Liver (tissue), 9 donors: ENCODE data around the gene MEG3. TPM values are rescaled to one million over a fixed set of nuclear protein-coding genes. Genes with fewer than 3 reads are reported as not detected.

Source experiments
- DNase-seq: peaks from one replicate; pipeline ENCODE4 v3.0.0-alpha.2; 2017; ENCODE audit warnings: low spot score
- H3K27ac ChIP-seq, 2 donors: one replicate each; pipeline ENCODE4 v1.7.0; 2013; ENCODE audit warnings: inconsistent platforms in 2 of 2, low read length in 2 of 2, control low read depth in 1 of 2, low read depth in 1 of 2, mild to moderate bottlenecking in 1 of 2
- H3K27me3 ChIP-seq, 4 donors: one replicate each; pipeline versions ENCODE4 v1.6.1 to v1.7.0; 2013; ENCODE audit warnings: low read length in 3 of 4, inconsistent platforms in 1 of 4, mild to moderate bottlenecking in 1 of 4, moderate library complexity in 1 of 4; ENCODE audit not compliant: control insufficient read depth in 4 of 4, insufficient read depth in 4 of 4
- H3K36me3 ChIP-seq, 4 donors: one replicate each; pipeline versions ENCODE4 v1.6.1 to v1.7.0; 2013; ENCODE audit warnings: low read length in 3 of 4, mild to moderate bottlenecking in 3 of 4, low read depth in 1 of 4, moderate library complexity in 1 of 4; ENCODE audit not compliant: control insufficient read depth in 4 of 4, insufficient read depth in 3 of 4
- H3K4me1 ChIP-seq, 4 donors: one replicate each; pipeline versions ENCODE4 v1.6.1 to v1.7.0; 2013; ENCODE audit warnings: low read length in 3 of 4, mild to moderate bottlenecking in 3 of 4, moderate library complexity in 1 of 4; ENCODE audit not compliant: control insufficient read depth in 4 of 4, insufficient read depth in 4 of 4
- H3K4me3 ChIP-seq, 3 donors: one replicate each; pipeline versions ENCODE4 v1.6.1 to v1.7.0; 2013; ENCODE audit warnings: low read length in 3 of 3, control low read depth in 1 of 3, low read depth in 1 of 3, mild to moderate bottlenecking in 1 of 3
- H3K9ac ChIP-seq, 2 donors: one replicate each; pipeline ENCODE4 v1.7.0; 2013; ENCODE audit warnings: low read length in 2 of 2, mild to moderate bottlenecking in 2 of 2, moderate library complexity in 2 of 2, control low read depth in 1 of 2, low read depth in 1 of 2
- H3K9me3 ChIP-seq, 4 donors: one replicate each; pipeline versions ENCODE4 v1.6.1 to v1.7.0; 2013; ENCODE audit warnings: low read length in 3 of 4; ENCODE audit not compliant: control insufficient read depth in 4 of 4
- ATF3 ChIP-seq: IDR thresholded peaks from 2 replicates; pipeline ENCODE4 v1.6.1; 2016; ENCODE audit warnings: antibody characterized with exemption
- CTCF ChIP-seq: fragments of 150-350 bp; IDR thresholded peaks from 2 replicates; pipeline ENCODE4 v1.5.1; 2017; ENCODE audit warnings: improper control_type of control experiment, low read depth, low read length; ENCODE audit not compliant: missing input control
- EGR1 ChIP-seq, 2 donors: IDR thresholded peaks; 2 replicates each; pipeline ENCODE4 v1.6.1; 2016 to 2018; ENCODE audit warnings: antibody characterized with exemption in 2 of 2, low read depth in 2 of 2
- FOXA1 ChIP-seq: IDR thresholded peaks from 2 replicates; pipeline ENCODE4 v1.6.1; 2016; ENCODE audit warnings: antibody characterized with exemption
- FOXA2 ChIP-seq: IDR thresholded peaks from 2 replicates; pipeline ENCODE4 v1.6.1; 2016; ENCODE audit warnings: antibody characterized with exemption
- GABPA ChIP-seq, 2 donors: IDR thresholded peaks in 1 of 2; conservative IDR thresholded peaks in 1 of 2; 2 replicates each; pipeline ENCODE4 v1.6.1; 2016; ENCODE audit warnings: antibody characterized with exemption in 2 of 2, mild to moderate bottlenecking in 1 of 2, moderate library complexity in 1 of 2
- HNF4A ChIP-seq, 2 donors: conservative IDR thresholded peaks; 2 replicates each; pipeline ENCODE4 v1.6.1; 2016; ENCODE audit warnings: antibody characterized with exemption in 2 of 2, mild to moderate bottlenecking in 2 of 2
- JUND ChIP-seq, 2 donors: IDR thresholded peaks; 2 replicates each; pipeline ENCODE4 v1.6.1; 2016; ENCODE audit warnings: antibody characterized with exemption in 2 of 2
- MAX ChIP-seq: IDR thresholded peaks from 2 replicates; pipeline ENCODE4 v1.6.1; 2016; ENCODE audit warnings: antibody characterized with exemption
- NR2F2 ChIP-seq: IDR thresholded peaks from 2 replicates; pipeline ENCODE4 v1.6.1; 2016; ENCODE audit warnings: antibody characterized with exemption
- RAD21 ChIP-seq, 2 donors: IDR thresholded peaks; 2 replicates each; pipeline ENCODE4 v1.6.1; 2016; ENCODE audit warnings: antibody characterized with exemption in 2 of 2, mild to moderate bottlenecking in 2 of 2
- SP1 ChIP-seq: IDR thresholded peaks from 2 replicates; pipeline ENCODE4 v1.6.1; 2018; ENCODE audit warnings: antibody characterized with exemption, mild to moderate bottlenecking
- TAF1 ChIP-seq: conservative IDR thresholded peaks from 2 replicates; pipeline ENCODE4 v1.6.1; 2016; ENCODE audit warnings: antibody characterized with exemption, mild to moderate bottlenecking
- YY1 ChIP-seq: IDR thresholded peaks from 2 replicates; pipeline ENCODE4 v1.6.1; 2016; ENCODE audit warnings: antibody characterized with exemption, mild to moderate bottlenecking
- ZBTB33 ChIP-seq: IDR thresholded peaks from 2 replicates; pipeline ENCODE4 v1.6.1; 2016; ENCODE audit warnings: antibody characterized with exemption
- WGBS: extraction: QIAGEN DNeasy Blood & Tissue Kit; methylation state at CpG from one replicate; pipeline ENCODE4 v1.1.7; 2013; 5-methylcytosine and 5-hydroxymethylcytosine counted together
- polyA plus RNA-seq, 2 donors: library from polyadenylated mRNA; stranded (reverse) in 1 of 2; unstranded in 1 of 2; fragments of 200-250 nt in 1 of 2; fragments of >200 nt in 1 of 2; fragmentation: Nextera tagmentation in 1 of 2; extraction: Ambion mirVana in 1 of 2; gene quantifications; one replicate each; pipeline versions ENCODE4 v1.2.1 to v1.2.3, GENCODE V29; 2013 to 2015
- total RNA-seq, 2 donors: library from RNA; depleted of rRNA; stranded (reverse); fragments of >200 nt; gene quantifications; one replicate each; pipeline ENCODE4 v1.2.3, GENCODE V29; 2014
- donor health status: healthy.
- donor health status: healthy.
- donor health status: healthy.
- donor health status: healthy.
- donor health status: healthy.

Gene MEG3
- total and polyA plus RNA-seq, 4 donors, result 12.3 to 485 (median 23.1) TPM

GRCh38 chr14:100881211-100882025 lies 55.5 kb downstream of the MEG3 start (continued):
- TF ChIP-seq ZBTB33, result no peak

- Histone ChIP-seq H3K4me3 (no peak overlapping the region), H3K36me3 (no peaks in the 10 kb centered on the region), H3K27me3 (no peaks in the 10 kb centered on the region), H3K27ac (no peak overlapping the region), H3K4me1 (no peaks in the 10 kb centered on the region), H3K9me3 (peaks cover 0 to 5% (median 3%) of the 10 kb centered on the region in 4 donors), H3K9ac (no peak overlapping the region)
- TF ChIP-seq RAD21 (IDR thresholded peaks at IDR 0.05) (no peak), TAF1 (no peak), FOXA1 (no peak), JUND (IDR thresholded peaks at IDR 0.05) (no peak), MAX (no peak), GABPA (IDR thresholded peaks at IDR 0.05 in 1 of 2, conservative IDR thresholded peaks at IDR 0.05 in 1 of 2) (no peak), NR2F2 (no peak), YY1 (no peak), FOXA2 (no peak), ZBTB33 (no peak)
- no peak for DNase-seq
- 94% methylated on average over 49 of the region's 49 CpGs for WGBS
Measured at GRCh38 chr14:100882026-100882967, 56.4 kb downstream of the MEG3 start.

- DNase-seq, result no peak
- WGBS, result 94% methylated on average over 46 of the region's 46 CpGs
- Histone ChIP-seq H3K36me3 (no peaks in the 10 kb centered on the region), H3K4me1 (no peaks in the 10 kb centered on the region), H3K27me3 (no peaks in the 10 kb centered on the region), H3K9me3 (peaks cover 0 to 5% (median 3%) of the 10 kb centered on the region in 4 donors), H3K9ac (no peak overlapping the region), H3K4me3 (no peak overlapping the region), H3K27ac (no peak overlapping the region)
- no peak for TF ChIP-seq RAD21 (IDR thresholded peaks at IDR 0.05)
- no peak for TF ChIP-seq JUND (IDR thresholded peaks at IDR 0.05)
- no peak for TF ChIP-seq MAX
- no peak for TF ChIP-seq NR2F2
- no peak for TF ChIP-seq ATF3
- TF ChIP-seq CTCF, result no peak
- no peak for TF ChIP-seq ZBTB33
- no peak for TF ChIP-seq TAF1
- TF ChIP-seq EGR1 (IDR thresholded peaks at IDR 0.05; ENCODE audit: low read depth in 2 of 2), result no peak
- TF ChIP-seq FOXA1, result no peak
- TF ChIP-seq HNF4A (conservative IDR thresholded peaks at IDR 0.05), result no peak
- no peak for TF ChIP-seq GABPA (IDR thresholded peaks at IDR 0.05 in 1 of 2, conservative IDR thresholded peaks at IDR 0.05 in 1 of 2)
- TF ChIP-seq SP1, result no peak
Measured at GRCh38 chr14:100882991-100883788, 57.3 kb downstream of the MEG3 start.
